Fibroblast of pulmonary artery (primary cell): ENCODE data around the gene LMBRD1.
A peak's percentile ranks its signal among the peaks of the same experiment; 100 is the strongest.

ENCODE experiments used
- DNase-seq: peaks from one replicate; pipeline ENCODE4 v3.0.0-alpha.2; 2010; ENCODE audit warnings: low read depth
- H3K4me3 ChIP-seq: replicated peaks from 2 replicates; pipeline ENCODE4 v1.5.1; 2011; ENCODE audit warnings: low read depth, mild to moderate bottlenecking, control low read depth, low read length, moderate library complexity
- CTCF ChIP-seq: IDR thresholded peaks from 2 replicates; pipeline ENCODE4 v1.5.1; 2011; ENCODE audit warnings: mild to moderate bottlenecking, control low read depth, low read length, inconsistent platforms; ENCODE audit errors: missing control alignments

The LMBRD1 gene

GRCh38 chr6:69775585-69775849, 21.3 kb downstream of the LMBRD1 start:
- no peak for TF ChIP-seq CTCF
- no peak overlapping the region for H3K4me3 ChIP-seq
- DNase-seq = no peak

DNA sequence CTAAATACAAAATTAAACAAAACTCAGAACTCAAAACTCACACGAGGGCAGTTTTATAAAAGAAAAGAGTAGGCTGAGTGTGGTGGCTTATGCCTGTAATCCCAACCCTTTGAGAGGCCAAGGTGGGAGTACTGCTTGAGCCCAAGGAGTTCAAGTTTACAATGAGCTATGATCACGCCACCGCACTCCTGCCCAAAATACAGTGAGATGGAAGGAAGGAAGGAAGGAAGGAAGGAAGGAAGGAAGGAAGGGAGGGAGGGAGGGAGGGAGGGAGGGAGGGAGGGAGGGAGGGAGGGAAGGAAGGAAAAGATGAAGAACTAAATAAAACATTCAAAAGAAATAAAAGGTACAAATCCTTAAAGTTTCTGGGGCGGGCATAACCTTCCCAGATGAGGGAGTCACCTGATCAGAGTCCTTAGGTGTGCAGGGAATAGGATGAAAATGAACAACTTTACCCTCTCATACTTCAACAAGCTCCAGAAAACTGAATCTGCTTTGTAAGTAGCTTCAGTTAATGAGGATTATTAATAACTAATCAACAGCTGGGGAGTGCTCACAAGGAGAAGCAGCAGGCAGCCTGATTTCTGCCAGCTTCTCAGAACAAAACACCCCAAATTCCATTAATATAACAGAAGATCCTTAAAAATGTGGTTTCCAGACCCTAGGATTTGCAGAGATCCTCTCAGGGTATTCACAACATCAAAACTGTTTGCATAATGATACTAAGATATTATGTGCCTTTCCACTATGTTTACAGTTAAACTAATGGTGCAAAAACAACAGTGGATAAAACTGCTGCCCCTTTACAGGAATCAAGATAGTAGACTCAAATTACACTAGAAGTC, 21.8 kb downstream of the LMBRD1 start:
- H3K4me3 ChIP-seq = no peak overlapping the region
- DNase-seq = no peak
- TF ChIP-seq CTCF = no peak

GRCh38 chr6:69771158-69771906, 25.5 kb downstream of the LMBRD1 start:
- peak; percentile 64 for DNase-seq
- TF ChIP-seq CTCF = no peak
- no peak overlapping the region for H3K4me3 ChIP-seq

- peak; percentile 23 for DNase-seq
- H3K4me3 ChIP-seq = no peak overlapping the region
- peak; percentile 39 for TF ChIP-seq CTCF
Observed at GRCh38 chr6:69768664-69769063, 28.1 kb downstream of the LMBRD1 start.

GRCh38 chr6:69763763-69764162, 33.0 kb downstream of the LMBRD1 start:
- TF ChIP-seq CTCF = no peak
- no peak for DNase-seq
- no peak overlapping the region for H3K4me3 ChIP-seq

- no peak for DNase-seq
- H3K4me3 ChIP-seq = no peak overlapping the region
- no peak for TF ChIP-seq CTCF
Observed at GRCh38 chr6:69761853-69762252, 35.0 kb downstream of the LMBRD1 start.
